Endodermal cell (in vitro differentiated cells): Measurements from ENCODE around the gene OR1Q1. TPM values are rescaled to one million over a fixed set of nuclear protein-coding genes. Genes with fewer than 3 reads are reported as not detected.

Experiments
- DNase-seq: peaks from one replicate; pipeline ENCODE4 v3.0.0-alpha.2; 2017
- H3K27ac ChIP-seq: 2 replicates; pipeline ENCODE4 v1.5.1; 2013; ENCODE audit warnings: mild to moderate bottlenecking, low read depth, low read length, moderate library complexity
- H3K27me3 ChIP-seq: 2 replicates; pipeline ENCODE4 v1.6.1; 2013; ENCODE audit warnings: mild to moderate bottlenecking, low read length, moderate library complexity; ENCODE audit not compliant: insufficient read depth, control insufficient read depth, poor library complexity, severe bottlenecking
- H3K36me3 ChIP-seq: 2 replicates; pipeline ENCODE4 v1.7.0; 2013; ENCODE audit warnings: mild to moderate bottlenecking, low read length, moderate library complexity; ENCODE audit not compliant: control insufficient read depth, insufficient read depth
- H3K4me1 ChIP-seq: one replicate; pipeline ENCODE4 v1.7.0; 2013; ENCODE audit warnings: low read length; ENCODE audit not compliant: control insufficient read depth, insufficient read depth
- H3K4me3 ChIP-seq: 2 replicates; pipeline ENCODE4 v1.5.1; 2013; ENCODE audit warnings: mild to moderate bottlenecking, low read length, moderate library complexity
- H3K9ac ChIP-seq: 2 replicates; pipeline ENCODE4 v1.6.1; 2013; ENCODE audit warnings: mild to moderate bottlenecking, low read length, moderate library complexity; ENCODE audit not compliant: poor library complexity, severe bottlenecking; ENCODE audit errors: extremely low read depth
- H3K9me3 ChIP-seq: 2 replicates; pipeline ENCODE4 v1.6.1; 2013; ENCODE audit warnings: mild to moderate bottlenecking, low read length, moderate library complexity; ENCODE audit not compliant: control insufficient read depth
- H3K27ac Mint-ChIP-seq: 2 replicates; pipeline ENCODE4 v1.8.0; 2020; ENCODE audit warnings: mixed read lengths
- H3K27me3 Mint-ChIP-seq: 2 replicates; pipeline ENCODE4 v1.8.0; 2021; ENCODE audit warnings: mild to moderate bottlenecking, mixed read lengths; ENCODE audit not compliant: insufficient read depth
- H3K36me3 Mint-ChIP-seq: 2 replicates; pipeline ENCODE4 v1.8.0; 2020; ENCODE audit warnings: low read depth, mixed read lengths
- H3K4me1 Mint-ChIP-seq: 2 replicates; pipeline ENCODE4 v1.8.0; 2020; ENCODE audit warnings: mixed read lengths
- H3K4me3 Mint-ChIP-seq: 2 replicates; pipeline ENCODE4 v1.8.0; 2020; ENCODE audit warnings: mild to moderate bottlenecking, moderate library complexity, mixed read lengths
- H3K9me3 Mint-ChIP-seq: 2 replicates; pipeline ENCODE4 v1.8.0; 2020; ENCODE audit warnings: mild to moderate bottlenecking, mixed read lengths
- CTCF ChIP-seq: fragments of 200-600 bp; sonication (generic); conservative IDR thresholded peaks from 2 replicates; pipeline ENCODE4 v1.5.0; 2021; ENCODE audit warnings: antibody characterized with exemption, mild to moderate bottlenecking
- WGBS, 2 experiments: methylation state at CpG; one replicate each; pipeline versions ENCODE4 v1.1.5 to v1.1.7; 2013; ENCODE audit warnings: missing lambda C conversion rate in 2 of 2, mixed read lengths in 1 of 2; ENCODE audit not compliant: insufficient coverage in 1 of 2, insufficient read length in 1 of 2; 5-methylcytosine and 5-hydroxymethylcytosine counted together
- long read RNA-seq, 4 experiments: library from polyadenylated mRNA in 2 of 4; library from RNA in 1 of 4; library from capped mRNA in 1 of 4; stranded (forward) in 3 of 4; unstranded in 1 of 4; transcript quantifications; one replicate each; pipeline ENCODE4 v2.0.0, GENCODE V29; 2020 to 2021; ENCODE audit warnings: inconsistent platforms in 1 of 4
- polyA plus RNA-seq, 2 experiments: library from polyadenylated mRNA; stranded (reverse); fragments of 50-300 nt; gene quantifications; one replicate each; pipeline ENCODE4 v1.2.3, GENCODE V29; 2013
- total RNA-seq, 2 donors: library from RNA; stranded (reverse); fragmentation: NEBNext Ultra II Directional in 1 of 2; extraction: Animal tissue kit (Norgen Biotek cat#: 25700) in 1 of 2; gene quantifications; 2 replicates in 1 of 2; 3 replicates in 1 of 2; pipeline ENCODE4 v1.2.1, GENCODE V29; 2021

OR1Q1 gene, protein sequence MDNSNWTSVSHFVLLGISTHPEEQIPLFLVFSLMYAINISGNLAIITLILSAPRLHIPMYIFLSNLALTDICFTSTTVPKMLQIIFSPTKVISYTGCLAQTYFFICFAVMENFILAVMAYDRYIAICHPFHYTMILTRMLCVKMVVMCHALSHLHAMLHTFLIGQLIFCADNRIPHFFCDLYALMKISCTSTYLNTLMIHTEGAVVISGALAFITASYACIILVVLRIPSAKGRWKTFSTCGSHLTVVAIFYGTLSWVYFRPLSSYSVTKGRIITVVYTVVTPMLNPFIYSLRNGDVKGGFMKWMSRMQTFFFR
- not detected for total RNA-seq
- polyA plus RNA-seq (2013, experiment 1 of 2), result not detected
- not detected for polyA plus RNA-seq (2013, experiment 2 of 2)
- long read RNA-seq, experiment 1, result 0 reads
- long read RNA-seq, experiment 2, result 0 reads
- long read RNA-seq, experiment 3, result 0 reads
- long read RNA-seq, experiment 4, result 0 reads

DNA sequence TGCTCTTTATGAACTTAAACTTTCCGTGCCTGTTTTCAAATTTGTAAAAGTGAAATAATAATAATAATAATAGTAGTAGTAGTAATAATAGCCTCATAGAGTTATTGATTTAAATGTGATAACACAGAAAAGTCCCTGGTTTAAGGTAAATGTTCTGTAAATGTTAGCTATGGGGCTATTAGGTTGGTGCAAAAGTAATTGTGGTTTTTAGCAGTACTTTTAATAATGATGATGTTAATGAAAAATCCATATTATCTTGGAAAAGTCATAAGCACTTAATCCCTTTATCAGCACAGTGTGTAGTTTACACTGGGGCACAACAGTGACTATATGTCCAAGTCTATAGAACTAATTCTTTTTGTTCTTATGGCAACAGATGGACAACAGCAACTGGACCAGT lies at the start of gene OR1Q1:
Gene OR1Q1 (plus strand): TSS at position 377 of the 400 bp plus-strand sequence. CDS start 0 bp downstream, at position 377.
- H3K27ac Mint-ChIP-seq, result no peak within 1 kb of the TSS
- no peak within 1 kb of the TSS for H3K4me3 Mint-ChIP-seq
- peaks cover 65% of the 10 kb centered on the region for H3K9me3 Mint-ChIP-seq

GRCh38 chr9:122567901-122568300 lies 46.6 kb upstream of the OR1Q1 start:
- no peaks in the 10 kb centered on the region for H3K27me3 ChIP-seq
- Mint-ChIP-seq H3K4me3 (no peak overlapping the region), H3K36me3 (no peaks in the 10 kb centered on the region), H3K27ac (no peak overlapping the region), H3K9me3 (peaks cover 45% of the 10 kb centered on the region), H3K4me1 (no peaks in the 10 kb centered on the region), H3K27me3 (peaks cover 12% of the 10 kb centered on the region)
- no peaks in the 10 kb centered on the region for H3K4me1 ChIP-seq
- H3K9me3 ChIP-seq, result peaks cover 21% of the 10 kb centered on the region
- no peak for TF ChIP-seq CTCF
- H3K36me3 ChIP-seq, result no peaks in the 10 kb centered on the region
- no peak for DNase-seq
- H3K9ac ChIP-seq, result no peak overlapping the region
- H3K27ac ChIP-seq, result no peak overlapping the region
- no peak overlapping the region for H3K4me3 ChIP-seq
- 85 to 88% methylated on average over 4 of the region's 4 CpGs for WGBS, 2 experiments

More for the DNA sequence above, at the start of gene OR1Q1:
- Histone ChIP-seq H3K36me3 (no peaks in the 10 kb centered on the region), H3K9ac (no peak within 1 kb of the TSS), H3K4me3 (no peak within 1 kb of the TSS), H3K27me3 (no peaks in the 10 kb centered on the region), H3K4me1 (no peaks in the 10 kb centered on the region), H3K27ac (no peak within 1 kb of the TSS), H3K9me3 (peaks cover 65% of the 10 kb centered on the region)
- no peak for DNase-seq
- no peaks in the 10 kb centered on the region for H3K27me3 Mint-ChIP-seq
- WGBS, 2 experiments, result 80% methylated on average over 1 of the region's 1 CpG; no CpG with 5 or more reads in 1 of the 2 experiments
- no peak for TF ChIP-seq CTCF
- no peaks in the 10 kb centered on the region for H3K4me1 Mint-ChIP-seq
- H3K36me3 Mint-ChIP-seq, result no peaks in the 10 kb centered on the region

GRCh38 chr9:122572456-122572855 lies 42.1 kb upstream of the OR1Q1 start:
- H3K9me3 ChIP-seq, result peaks cover 24% of the 10 kb centered on the region
- Mint-ChIP-seq H3K4me3 (no peak overlapping the region), H3K9me3 (peaks cover 54% of the 10 kb centered on the region), H3K27ac (no peak overlapping the region), H3K36me3 (no peaks in the 10 kb centered on the region), H3K4me1 (no peaks in the 10 kb centered on the region), H3K27me3 (peaks cover 5% of the 10 kb centered on the region)
- H3K4me1 ChIP-seq, result no peaks in the 10 kb centered on the region
- H3K4me3 ChIP-seq, result no peak overlapping the region
- H3K27me3 ChIP-seq, result no peaks in the 10 kb centered on the region
- 35 to 46% methylated on average over 2 of the region's 2 CpGs for WGBS, 2 experiments
- no peak overlapping the region for H3K9ac ChIP-seq
- no peak for DNase-seq
- no peak for TF ChIP-seq CTCF
- no peak overlapping the region for H3K27ac ChIP-seq
- no peaks in the 10 kb centered on the region for H3K36me3 ChIP-seq
